Small intestine (tissue), 7 donors: Measurements from ENCODE around the gene HRC. TPM values are rescaled to one million over a fixed set of nuclear protein-coding genes. Genes with fewer than 3 reads are reported as not detected.

Source experiments
- DNase-seq, 2 donors: peaks; one replicate each; pipeline versions ENCODE4 v3.0.0 to v3.0.0-alpha.2; 2013
- FAIRE-seq: peaks from 2 replicates; lab custom pipeline; 2012; peaks lifted over from hg19 to GRCh38; lab: Jason Lieb, UNC
- H3K27ac ChIP-seq, 3 donors: one replicate each; pipeline ENCODE4 v1.5.1; 2013; ENCODE audit warnings: low read length in 2 of 3, mild to moderate bottlenecking in 2 of 3, control low read depth in 1 of 3, inconsistent platforms in 1 of 3, low read depth in 1 of 3, moderate library complexity in 1 of 3
- H3K27me3 ChIP-seq, 3 donors: one replicate each; pipeline ENCODE4 v1.6.1; 2013; ENCODE audit warnings: low read length in 3 of 3, inconsistent platforms in 1 of 3; ENCODE audit not compliant: control insufficient read depth in 3 of 3, insufficient read depth in 3 of 3
- H3K36me3 ChIP-seq, 3 donors: one replicate each; pipeline ENCODE4 v1.6.1; 2013; ENCODE audit warnings: low read length in 3 of 3, inconsistent platforms in 1 of 3, low read depth in 1 of 3, mild to moderate bottlenecking in 1 of 3, moderate library complexity in 1 of 3; ENCODE audit not compliant: control insufficient read depth in 3 of 3, insufficient read depth in 2 of 3
- H3K4me1 ChIP-seq, 3 donors: one replicate each; pipeline ENCODE4 v1.6.1; 2013; ENCODE audit warnings: low read length in 2 of 3, inconsistent platforms in 1 of 3, low read depth in 1 of 3, mild to moderate bottlenecking in 1 of 3, moderate library complexity in 1 of 3; ENCODE audit not compliant: control insufficient read depth in 3 of 3, insufficient read depth in 2 of 3
- H3K4me3 ChIP-seq, 3 donors: one replicate each; pipeline ENCODE4 v1.5.1; 2013; ENCODE audit warnings: low read length in 3 of 3, control low read depth in 1 of 3, inconsistent platforms in 1 of 3, low read depth in 1 of 3, mild to moderate bottlenecking in 1 of 3, moderate library complexity in 1 of 3
- H3K9me3 ChIP-seq, 2 donors: one replicate each; pipeline ENCODE4 v1.6.1; 2013; ENCODE audit warnings: low read depth in 1 of 2, low read length in 1 of 2; ENCODE audit not compliant: control insufficient read depth in 2 of 2, insufficient read depth in 1 of 2
- WGBS, 3 donors: extraction: QIAGEN DNeasy Blood & Tissue Kit; methylation state at CpG; one replicate each; pipeline ENCODE4 v1.1.7; 2013; 5-methylcytosine and 5-hydroxymethylcytosine counted together
- polyA plus RNA-seq, 4 donors: library from polyadenylated mRNA; stranded (reverse) in 3 of 4; unstranded in 1 of 4; fragments of 200-250 nt in 3 of 4; fragments of 120-200 nt in 1 of 4; gene quantifications; one replicate each; pipeline versions ENCODE4 v1.2.1 to v1.2.3, GENCODE V29; 2013
- donor health status: healthy with polysubstance abuse.
- donor health status: control.
- donor health status: control.
- donor health status: Bipolar disorder and iron deficiency.
- donor health status: healthy.

The HRC gene
- polyA plus RNA-seq, 4 donors: 0.67 to 2.6 (median 2.0) TPM

DNA sequence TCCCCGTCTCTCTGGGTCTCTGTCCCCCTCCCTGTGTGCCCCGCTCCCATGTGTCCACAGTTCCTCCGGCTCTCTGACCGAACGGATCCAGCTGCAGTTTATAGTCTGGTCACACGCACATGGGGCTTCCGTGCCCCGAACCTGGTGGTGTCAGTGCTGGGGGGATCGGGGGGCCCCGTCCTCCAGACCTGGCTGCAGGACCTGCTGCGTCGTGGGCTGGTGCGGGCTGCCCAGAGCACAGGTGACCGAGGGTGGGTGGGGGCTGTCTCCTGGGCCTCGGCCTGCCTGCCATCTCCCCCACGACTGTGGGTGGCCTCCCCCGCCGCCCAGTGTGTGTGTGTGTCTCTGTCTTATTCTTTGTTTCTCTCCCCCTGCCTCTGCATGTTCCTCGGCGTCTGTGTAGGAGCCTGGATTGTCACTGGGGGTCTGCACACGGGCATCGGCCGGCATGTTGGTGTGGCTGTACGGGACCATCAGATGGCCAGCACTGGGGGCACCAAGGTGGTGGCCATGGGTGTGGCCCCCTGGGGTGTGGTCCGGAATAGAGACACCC lies 12.7 kb upstream of the HRC start:
- peaks cover 0 to 4% (median 2%) of the 10 kb centered on the region in 3 donors for H3K4me1 ChIP-seq
- WGBS, 3 donors: 83 to 88% (median 85%) methylated on average over 22 to 25 of the region's 25 CpGs
- no peak overlapping the region for H3K4me3 ChIP-seq
- H3K9me3 ChIP-seq: no peaks in the 10 kb centered on the region
- FAIRE-seq: no peak
- H3K27me3 ChIP-seq: peaks cover 0 to 46% (median 0%) of the 10 kb centered on the region in 3 donors
- no peak for DNase-seq
- H3K36me3 ChIP-seq: peaks cover 5 to 10% (median 9%) of the 10 kb centered on the region in 3 donors
- no peak overlapping the region for H3K27ac ChIP-seq

DNA sequence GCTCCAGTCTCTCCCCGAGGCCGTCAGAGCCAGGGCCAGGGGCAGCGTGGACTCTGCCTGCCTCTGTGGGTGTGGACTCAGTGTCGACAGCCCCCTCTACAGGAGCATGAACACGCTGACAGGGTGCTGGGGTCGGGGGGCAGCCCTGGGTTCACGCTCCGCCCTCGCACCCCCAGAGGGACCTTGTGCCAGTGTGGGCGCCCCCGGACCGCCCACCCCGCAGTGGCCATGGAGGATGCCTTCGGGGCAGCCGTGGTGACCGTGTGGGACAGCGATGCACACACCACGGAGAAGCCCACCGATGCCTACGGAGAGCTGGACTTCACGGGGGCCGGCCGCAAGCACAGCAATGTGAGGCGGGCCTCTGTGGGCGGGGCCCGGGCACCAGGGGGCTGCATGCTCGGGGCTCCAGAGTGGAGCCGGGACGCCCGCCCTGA lies 10.7 kb upstream of the HRC start:
- DNase-seq (no peak), FAIRE-seq (no peak)
- peaks cover 0 to 5% (median 2%) of the 10 kb centered on the region in 3 donors for H3K36me3 ChIP-seq
- H3K4me3 ChIP-seq: no peak overlapping the region
- 55 to 79% (median 69%) methylated on average over 18 to 30 of the region's 30 CpGs for WGBS, 3 donors
- H3K4me1 ChIP-seq: peaks cover 2 to 4% (median 2%) of the 10 kb centered on the region in 3 donors
- H3K9me3 ChIP-seq: no peaks in the 10 kb centered on the region
- peak overlapping the region in 1 of 3 donors; percentile 64 for H3K27ac ChIP-seq
- H3K27me3 ChIP-seq: peaks cover 0 to 41% (median 0%) of the 10 kb centered on the region in 3 donors

DNA sequence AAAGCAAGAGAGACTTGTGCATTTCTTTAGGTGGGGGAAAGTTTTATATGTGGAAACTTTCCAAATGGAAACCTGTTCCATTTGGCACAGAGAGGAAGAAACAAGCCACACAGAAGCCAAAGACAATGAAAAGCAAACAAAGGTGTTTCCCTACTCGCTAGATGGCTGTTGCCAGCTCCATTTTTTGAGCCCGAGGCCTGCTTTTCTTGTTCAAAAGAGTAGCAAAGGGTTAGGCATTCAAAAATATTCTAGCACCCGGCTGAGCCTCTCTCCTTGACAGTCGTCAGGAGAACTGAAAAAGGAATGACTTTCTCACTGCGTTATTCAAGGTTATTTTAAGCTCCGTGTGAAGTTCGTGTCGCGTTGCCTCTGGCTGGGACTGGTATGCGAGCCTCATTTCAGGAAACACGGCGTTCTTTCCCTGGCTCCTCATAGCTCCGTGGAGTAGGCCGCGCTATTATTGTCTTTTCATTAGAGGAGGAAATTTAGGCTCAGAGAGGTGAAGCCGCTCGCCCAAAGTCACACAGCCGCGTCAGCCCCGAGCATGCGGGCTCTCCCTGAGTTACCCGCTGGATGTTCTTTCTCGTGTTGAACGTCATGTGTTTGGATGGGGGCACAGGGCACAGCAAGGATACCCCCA lies 10.0 kb upstream of the HRC start:
- peak overlapping the region in 2 of 3 donors; percentile 17 to 64 for H3K27ac ChIP-seq
- FAIRE-seq (no peak), DNase-seq (peak in 1 of 2 donors; percentile 32)
- H3K27me3 ChIP-seq: peaks cover 0 to 43% (median 0%) of the 10 kb centered on the region in 3 donors
- H3K4me3 ChIP-seq: no peak overlapping the region
- peaks cover 0 to 4% (median 2%) of the 10 kb centered on the region in 3 donors for H3K4me1 ChIP-seq
- no peaks in the 10 kb centered on the region for H3K9me3 ChIP-seq
- 51 to 61% (median 55%) methylated on average over 24 of the region's 24 CpGs for WGBS, 3 donors
- H3K36me3 ChIP-seq: peaks cover 0 to 5% (median 2%) of the 10 kb centered on the region in 3 donors

DNA sequence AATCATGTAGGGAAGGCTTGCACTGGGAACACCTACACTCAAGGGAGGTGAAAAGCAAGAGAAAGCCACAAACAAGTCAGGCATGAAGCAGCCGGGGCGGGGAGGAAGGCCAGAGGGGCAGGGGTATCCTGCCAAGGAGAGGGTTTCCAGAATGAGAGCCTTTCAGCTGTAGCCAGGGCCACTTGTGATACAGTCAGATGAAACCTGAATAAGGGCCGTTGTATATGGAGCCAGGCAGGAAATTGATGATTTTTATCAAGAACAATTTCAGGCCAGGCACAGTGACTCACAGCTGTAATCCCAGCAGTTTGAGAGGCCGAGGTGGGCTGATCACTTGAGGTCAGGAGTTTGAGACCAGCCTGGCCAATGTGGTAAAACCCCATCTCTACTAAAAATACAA lies 6.8 kb upstream of the HRC start:
- H3K9me3 ChIP-seq: no peaks in the 10 kb centered on the region
- peak in 1 of 2 donors; percentile 46 for DNase-seq
- H3K36me3 ChIP-seq: peaks cover 0 to 2% (median 0%) of the 10 kb centered on the region in 3 donors
- peak overlapping the region in 1 of 3 donors; percentile 21 for H3K27ac ChIP-seq
- peaks cover 0 to 54% (median 0%) of the 10 kb centered on the region in 3 donors for H3K27me3 ChIP-seq
- FAIRE-seq: no peak
- peaks cover 2 to 11% (median 4%) of the 10 kb centered on the region in 3 donors for H3K4me1 ChIP-seq
- WGBS, 3 donors: 23 to 41% (median 28%) methylated on average over 4 of the region's 4 CpGs
- H3K4me3 ChIP-seq: no peak overlapping the region

DNA sequence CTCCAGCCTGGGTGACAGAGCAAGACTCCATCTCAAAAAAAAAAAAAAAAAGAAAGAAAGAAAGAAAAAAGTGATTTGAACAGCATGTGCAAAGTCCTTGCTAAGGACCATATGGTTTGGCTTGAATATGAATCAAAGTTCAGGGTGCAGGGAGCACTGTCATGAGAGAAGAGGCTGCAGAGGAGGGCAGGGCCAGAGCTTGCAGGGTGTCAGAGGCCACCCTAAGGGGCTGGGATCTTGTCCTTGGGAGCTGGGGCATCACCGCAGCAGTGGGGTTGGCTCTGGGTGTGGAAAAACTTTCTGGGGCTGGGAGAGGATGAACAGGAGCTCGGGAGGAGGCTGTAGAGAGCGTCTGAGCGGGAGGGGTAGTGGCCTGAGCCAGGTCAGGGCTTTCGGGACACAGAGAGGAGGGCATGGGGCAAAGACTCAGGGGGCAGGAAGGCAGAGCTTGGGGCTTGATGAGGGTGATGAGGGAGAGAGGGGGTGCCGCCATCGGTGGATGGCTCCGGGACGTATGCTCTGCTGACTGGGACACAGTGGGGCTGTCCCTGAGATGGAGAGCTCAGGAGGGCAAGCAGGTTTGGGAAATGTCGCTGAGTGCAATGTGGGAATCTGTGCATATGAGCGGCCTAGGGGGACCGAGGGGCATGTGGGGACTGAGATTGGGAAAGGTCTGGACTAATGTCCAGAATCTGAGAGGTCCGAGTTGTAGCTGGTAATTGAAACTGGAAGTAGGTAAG lies 5.4 kb upstream of the HRC start:
- H3K4me1 ChIP-seq: peaks cover 0 to 11% (median 2%) of the 10 kb centered on the region in 3 donors
- no peaks in the 10 kb centered on the region for H3K9me3 ChIP-seq
- H3K36me3 ChIP-seq: peaks cover 0 to 2% (median 0%) of the 10 kb centered on the region in 3 donors
- H3K27me3 ChIP-seq: peaks cover 0 to 54% (median 0%) of the 10 kb centered on the region in 3 donors
- peak overlapping the region in 1 of 3 donors; percentile 14 for H3K4me3 ChIP-seq
- DNase-seq (peak; percentile 34 to 77), FAIRE-seq (no peak)
- WGBS, 3 donors: 57 to 80% (median 66%) methylated on average over 13 of the region's 13 CpGs
- H3K27ac ChIP-seq: peak overlapping the region in 2 of 3 donors; percentile 8 to 17

DNA sequence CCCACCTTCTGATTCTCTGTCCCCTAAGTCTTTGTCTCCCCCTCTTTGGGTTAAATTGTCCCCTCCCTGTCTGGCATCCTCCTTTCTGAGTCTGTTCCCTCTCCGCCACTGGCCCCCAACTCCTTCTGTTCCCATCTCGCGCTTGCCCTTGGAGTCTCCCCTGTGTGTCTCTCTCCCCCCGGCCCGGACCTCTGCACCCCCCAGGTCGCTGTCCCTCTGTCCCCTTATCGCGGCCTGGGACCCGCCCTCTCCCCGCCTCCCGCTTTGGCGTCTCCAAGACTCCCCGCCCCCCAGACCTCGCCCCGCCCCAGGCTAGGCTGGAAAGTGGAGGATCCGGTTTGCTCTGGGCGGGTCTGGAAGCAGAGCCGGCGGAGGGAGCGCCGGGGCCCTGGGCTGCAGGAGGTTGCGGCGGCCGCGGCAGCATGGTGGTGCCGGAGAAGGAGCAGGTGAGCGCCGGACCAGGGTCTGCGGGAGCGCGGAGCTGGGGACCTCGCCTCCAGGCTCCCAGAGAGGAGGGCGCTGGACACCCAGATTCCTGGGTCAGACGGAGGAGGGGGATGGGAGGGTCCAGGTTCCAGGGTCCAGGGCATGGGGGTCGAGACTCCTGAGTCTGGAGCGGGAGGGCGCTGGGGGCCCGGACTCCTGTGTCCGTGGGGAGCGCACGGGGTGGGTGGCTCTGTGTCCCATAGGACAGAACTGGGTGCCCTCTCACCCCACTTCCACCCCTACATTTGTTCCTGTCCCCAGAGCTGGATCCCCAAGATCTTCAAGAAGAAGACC lies 2.4 kb upstream of the HRC start, which contains the start of gene TRPM4:
Gene TRPM4, plus strand, starts transcription at position 348 of the 780 bp plus-strand sequence. Its CDS starts 75 bp downstream, at position 423.
- peak within 1 kb of the TSS; percentile 77 to 97 (median 96) for H3K27ac ChIP-seq
- H3K4me3 ChIP-seq: peak within 1 kb of the TSS; percentile 81 to 84 (median 81)
- peaks cover 0 to 2% (median 0%) of the 10 kb centered on the region in 3 donors for H3K36me3 ChIP-seq
- no peaks in the 10 kb centered on the region for H3K9me3 ChIP-seq
- peaks cover 0 to 11% (median 2%) of the 10 kb centered on the region in 3 donors for H3K4me1 ChIP-seq
- DNase-seq: peak; percentile 93 to 94
- FAIRE-seq: no peak
- WGBS, 3 donors: 0 to 2% (median 1%) methylated on average over 33 to 41 of the region's 41 CpGs
- H3K27me3 ChIP-seq: peaks cover 0 to 55% (median 0%) of the 10 kb centered on the region in 3 donors

DNA sequence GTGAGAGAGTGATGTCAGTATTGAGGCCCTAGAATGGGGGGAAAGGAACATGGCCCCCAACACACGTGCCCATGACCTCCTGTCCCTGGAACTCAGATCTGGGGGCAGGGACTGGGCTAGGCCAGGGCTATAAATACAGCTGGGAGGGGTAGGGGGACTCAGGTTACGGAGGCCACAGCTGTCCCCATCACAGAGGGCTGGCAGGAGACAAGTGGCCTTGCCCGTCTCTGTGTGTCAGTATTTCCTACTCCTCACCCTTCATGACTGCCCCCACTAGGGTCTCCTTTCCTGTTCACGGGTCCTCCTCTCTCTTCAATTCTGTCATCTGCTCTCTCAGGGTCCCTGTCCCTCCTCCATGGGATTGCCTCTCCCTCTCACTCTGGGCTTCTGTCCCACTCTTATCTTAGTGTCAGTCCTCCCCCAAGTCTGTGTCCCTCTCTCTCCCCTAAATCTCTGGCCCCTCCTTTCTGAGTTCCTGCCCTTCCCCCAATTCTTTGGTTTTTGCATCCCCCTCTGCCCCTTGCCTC lies 687 bp upstream of the HRC start:
- H3K4me3 ChIP-seq: no peak overlapping the region
- peaks cover 0 to 54% (median 0%) of the 10 kb centered on the region in 3 donors for H3K27me3 ChIP-seq
- peak overlapping the region in 1 of 3 donors; percentile 24 for H3K27ac ChIP-seq
- H3K4me1 ChIP-seq: peaks cover 0 to 14% (median 4%) of the 10 kb centered on the region in 3 donors
- DNase-seq (no peak), FAIRE-seq (no peak)
- H3K36me3 ChIP-seq: no peaks in the 10 kb centered on the region
- WGBS, 3 donors: 51 to 66% (median 56%) methylated on average over 4 of the region's 4 CpGs
- peaks cover 0 to 13% of the 10 kb centered on the region in 2 donors for H3K9me3 ChIP-seq
